ENCODE measurements around the gene SMARCA2.

Gene SMARCA2

DNA sequence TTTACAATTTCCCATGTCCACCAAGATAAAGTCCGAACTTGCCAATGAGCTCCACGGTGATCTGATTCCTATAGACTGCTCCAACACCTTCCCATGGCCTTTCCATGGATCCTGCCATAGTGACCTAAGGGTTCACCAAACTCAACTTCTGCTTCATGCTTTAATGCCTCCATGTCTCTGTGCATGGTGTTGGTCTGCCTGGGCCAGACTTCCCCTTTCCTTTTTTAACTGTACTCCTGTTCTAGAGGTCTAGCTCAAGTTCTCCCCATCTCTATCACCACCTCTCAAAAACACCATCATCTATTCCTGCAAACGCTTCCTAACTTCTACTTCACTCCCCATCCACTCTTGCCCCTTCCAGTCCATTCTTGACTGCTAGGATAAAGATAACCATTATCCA lies 14.8 kb upstream of the SMARCA2 start:
- H3K4me3 ChIP-seq (ENCODE audit: low read depth, low read length): no peak overlapping the region
- no peaks in the 10 kb centered on the region for H3K36me3 ChIP-seq (replicated peaks)
- no peaks in the 10 kb centered on the region for H3K27me3 ChIP-seq (replicated peaks)
- no peak for DNase-seq
- TF ChIP-seq, protein P1, sequence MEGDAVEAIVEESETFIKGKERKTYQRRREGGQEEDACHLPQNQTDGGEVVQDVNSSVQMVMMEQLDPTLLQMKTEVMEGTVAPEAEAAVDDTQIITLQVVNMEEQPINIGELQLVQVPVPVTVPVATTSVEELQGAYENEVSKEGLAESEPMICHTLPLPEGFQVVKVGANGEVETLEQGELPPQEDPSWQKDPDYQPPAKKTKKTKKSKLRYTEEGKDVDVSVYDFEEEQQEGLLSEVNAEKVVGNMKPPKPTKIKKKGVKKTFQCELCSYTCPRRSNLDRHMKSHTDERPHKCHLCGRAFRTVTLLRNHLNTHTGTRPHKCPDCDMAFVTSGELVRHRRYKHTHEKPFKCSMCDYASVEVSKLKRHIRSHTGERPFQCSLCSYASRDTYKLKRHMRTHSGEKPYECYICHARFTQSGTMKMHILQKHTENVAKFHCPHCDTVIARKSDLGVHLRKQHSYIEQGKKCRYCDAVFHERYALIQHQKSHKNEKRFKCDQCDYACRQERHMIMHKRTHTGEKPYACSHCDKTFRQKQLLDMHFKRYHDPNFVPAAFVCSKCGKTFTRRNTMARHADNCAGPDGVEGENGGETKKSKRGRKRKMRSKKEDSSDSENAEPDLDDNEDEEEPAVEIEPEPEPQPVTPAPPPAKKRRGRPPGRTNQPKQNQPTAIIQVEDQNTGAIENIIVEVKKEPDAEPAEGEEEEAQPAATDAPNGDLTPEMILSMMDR (IDR thresholded peaks at IDR 0.05; ENCODE audit: low read depth, low read length, missing control alignments): no peak
- in situ Hi-C loops (cut with HindIII; ENCODE audit: low pct_ligation_motif_present, low sequenced_read_pairs): no loop called here
- no peak overlapping the region for H3K27ac ChIP-seq

DNA sequence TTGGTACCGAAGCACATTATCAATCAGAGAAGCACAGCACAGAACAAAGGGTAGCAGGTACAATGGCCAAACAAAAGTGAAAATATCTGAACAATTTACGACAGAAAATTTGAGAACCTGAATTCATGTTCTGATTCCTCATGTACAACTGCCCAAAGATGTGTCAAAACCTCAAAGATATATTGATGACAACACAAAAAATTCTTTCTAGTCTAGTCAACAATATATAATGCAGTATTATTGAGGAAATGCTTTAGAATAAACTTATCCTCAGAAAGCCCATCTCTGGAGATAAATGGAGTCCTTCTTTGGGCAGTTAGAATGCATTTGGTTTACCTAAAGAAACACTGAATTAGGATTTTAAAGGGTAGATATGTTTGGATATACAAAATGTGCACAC lies 6.8 kb upstream of the SMARCA2 start:
- no peaks in the 10 kb centered on the region for H3K36me3 ChIP-seq (replicated peaks)
- no peak overlapping the region for H3K27ac ChIP-seq
- no peak overlapping the region for H3K4me3 ChIP-seq (ENCODE audit: low read depth, low read length)
- H3K27me3 ChIP-seq (replicated peaks): no peaks in the 10 kb centered on the region
- TF ChIP-seq, protein P1 (IDR thresholded peaks at IDR 0.05; ENCODE audit: low read depth, low read length, missing control alignments): no peak
- in situ Hi-C loops (cut with HindIII; ENCODE audit: low pct_ligation_motif_present, low sequenced_read_pairs): no loop called here
- DNase-seq: no peak

DNA sequence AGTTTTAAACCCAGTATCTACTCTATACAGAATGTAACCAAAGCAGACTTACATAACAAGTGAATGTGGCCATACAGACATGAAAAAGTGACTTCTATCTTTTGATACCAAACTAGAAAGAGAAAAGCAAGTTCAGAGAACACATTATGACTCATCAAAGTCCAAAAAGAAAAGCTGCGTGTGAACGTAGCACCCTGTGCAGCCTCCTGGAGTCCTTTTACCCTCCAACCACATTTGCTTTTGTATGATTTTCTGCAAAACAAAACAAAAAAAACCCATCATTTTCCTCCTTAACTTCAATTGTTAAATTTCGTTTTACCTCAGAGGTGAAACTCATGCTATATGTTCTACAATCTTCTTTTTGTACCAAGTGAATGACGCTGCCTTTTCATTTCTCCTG lies 2.8 kb upstream of the SMARCA2 start:
- Histone ChIP-seq H3K27me3 (replicated peaks) (no peaks in the 10 kb centered on the region), H3K27ac (no peak overlapping the region), H3K4me3 (ENCODE audit: low read depth, low read length) (no peak overlapping the region), H3K36me3 (replicated peaks) (no peaks in the 10 kb centered on the region)
- DNase-seq: no peak
- in situ Hi-C loops (cut with HindIII; ENCODE audit: low pct_ligation_motif_present, low sequenced_read_pairs): no loop called here
- TF ChIP-seq, protein P1 (IDR thresholded peaks at IDR 0.05; ENCODE audit: low read depth, low read length, missing control alignments): no peak

DNA sequence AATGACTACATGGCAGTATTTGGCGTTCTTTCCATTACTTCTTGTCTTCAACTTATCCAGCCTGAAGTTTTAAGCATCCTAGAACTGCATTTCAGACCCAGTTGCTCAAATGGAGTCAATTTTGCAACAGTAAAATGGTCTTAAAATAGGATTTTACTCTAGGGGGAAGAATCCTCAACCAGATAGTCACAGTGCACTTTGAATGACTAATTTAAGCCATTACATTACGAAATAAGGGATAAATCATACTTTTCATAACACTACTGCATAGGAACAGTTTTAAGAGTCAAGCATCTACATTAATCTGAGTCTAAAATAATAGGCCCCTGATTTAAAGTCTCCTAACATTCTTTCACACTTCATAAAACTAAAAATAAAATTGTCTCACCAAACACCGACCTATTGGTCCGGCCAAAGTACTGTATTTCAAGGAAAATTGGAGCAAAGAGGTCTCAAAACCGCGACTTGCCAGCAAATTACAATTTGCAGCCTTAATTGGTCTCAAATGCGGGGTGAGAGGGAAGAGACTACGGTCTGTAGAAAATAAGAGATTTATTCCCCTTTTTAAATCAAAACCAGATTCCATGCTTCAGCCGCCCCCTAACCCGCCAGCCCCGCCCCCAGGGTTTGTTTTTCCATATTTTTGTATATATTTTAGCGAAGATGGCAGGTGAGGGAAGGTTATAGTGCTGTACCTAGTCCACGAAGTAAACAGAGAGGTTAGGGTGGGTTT lies 1.2 kb upstream of the SMARCA2 start:
- DNase-seq: no peak
- Histone ChIP-seq H3K27ac (no peak overlapping the region), H3K36me3 (replicated peaks) (no peaks in the 10 kb centered on the region), H3K4me3 (ENCODE audit: low read depth, low read length) (peak overlapping the region; percentile 87), H3K27me3 (replicated peaks) (no peaks in the 10 kb centered on the region)
- TF ChIP-seq, protein P1 (IDR thresholded peaks at IDR 0.05; ENCODE audit: low read depth, low read length, missing control alignments): no peak
- in situ Hi-C loops (cut with HindIII; ENCODE audit: low pct_ligation_motif_present, low sequenced_read_pairs): no loop called here

DNA sequence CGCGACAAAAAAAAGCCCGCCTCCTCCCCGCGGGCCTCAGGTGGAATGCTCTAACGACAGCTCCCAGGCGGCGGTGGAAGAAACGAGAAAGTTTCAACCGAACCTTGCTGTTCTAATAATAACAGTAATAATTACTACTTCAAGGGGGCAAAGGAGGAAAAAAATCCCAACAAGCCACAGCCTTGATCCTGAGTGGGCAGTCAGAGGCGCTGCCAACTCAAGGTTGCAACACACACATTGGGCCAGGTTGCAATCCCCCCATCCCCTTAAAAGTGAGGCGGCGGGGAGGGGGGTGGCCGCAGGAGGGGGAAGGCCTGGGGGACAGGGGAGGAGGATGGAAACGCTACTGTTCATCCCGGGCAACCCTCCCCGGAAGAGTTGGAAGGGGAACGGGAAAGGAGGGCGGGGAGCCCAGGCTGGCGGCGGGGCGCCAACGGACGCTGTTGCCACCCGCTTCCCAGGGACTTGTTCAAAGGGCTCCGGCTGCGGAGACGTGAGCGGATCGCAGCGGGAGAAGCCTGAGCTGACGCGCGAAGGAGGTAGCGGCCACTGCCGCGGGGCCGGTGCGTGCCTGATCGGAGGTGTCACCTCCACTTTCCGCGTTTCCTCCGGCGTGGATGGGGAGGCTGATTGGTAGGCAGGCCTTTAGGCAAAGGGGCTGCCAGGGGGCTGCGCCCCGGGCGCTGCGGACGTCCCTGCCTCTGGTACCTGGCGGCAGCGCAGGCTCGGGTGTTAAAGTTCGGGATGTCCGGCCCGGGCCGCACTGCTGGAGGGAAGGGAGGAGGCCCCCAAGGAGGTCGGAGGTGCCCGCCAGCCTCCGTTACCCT lies 647 bp downstream of the SMARCA2 start:
- DNase-seq: peak; percentile 11
- peak overlapping the region; percentile 31 for H3K27ac ChIP-seq
- in situ Hi-C loops (cut with HindIII; ENCODE audit: low pct_ligation_motif_present, low sequenced_read_pairs): no loop called here
- H3K4me3 ChIP-seq (ENCODE audit: low read depth, low read length): peak overlapping the region; percentile 78
- no peaks in the 10 kb centered on the region for H3K27me3 ChIP-seq (replicated peaks)
- no peaks in the 10 kb centered on the region for H3K36me3 ChIP-seq (replicated peaks)
- TF ChIP-seq, protein P1 (IDR thresholded peaks at IDR 0.05; ENCODE audit: low read depth, low read length, missing control alignments): no peak

Data from brain microvascular endothelial cell (primary cell).